Stimulated activated CD8-positive, alpha-beta memory T cell treated with anti-CD3 and anti-CD28 coated beads, Interleukin-7, amount 100 ng/mL, for 48 hours (primary cell): ENCODE data around the gene CACNA1G.

Experiments
- DNase-seq, 2 donors: peaks; one replicate each; pipeline ENCODE4 v3.0.0-alpha.2; 2020; ENCODE audit warnings: low read depth in 1 of 2; ENCODE audit errors: extremely low read depth in 1 of 2

Gene CACNA1G

DNA sequence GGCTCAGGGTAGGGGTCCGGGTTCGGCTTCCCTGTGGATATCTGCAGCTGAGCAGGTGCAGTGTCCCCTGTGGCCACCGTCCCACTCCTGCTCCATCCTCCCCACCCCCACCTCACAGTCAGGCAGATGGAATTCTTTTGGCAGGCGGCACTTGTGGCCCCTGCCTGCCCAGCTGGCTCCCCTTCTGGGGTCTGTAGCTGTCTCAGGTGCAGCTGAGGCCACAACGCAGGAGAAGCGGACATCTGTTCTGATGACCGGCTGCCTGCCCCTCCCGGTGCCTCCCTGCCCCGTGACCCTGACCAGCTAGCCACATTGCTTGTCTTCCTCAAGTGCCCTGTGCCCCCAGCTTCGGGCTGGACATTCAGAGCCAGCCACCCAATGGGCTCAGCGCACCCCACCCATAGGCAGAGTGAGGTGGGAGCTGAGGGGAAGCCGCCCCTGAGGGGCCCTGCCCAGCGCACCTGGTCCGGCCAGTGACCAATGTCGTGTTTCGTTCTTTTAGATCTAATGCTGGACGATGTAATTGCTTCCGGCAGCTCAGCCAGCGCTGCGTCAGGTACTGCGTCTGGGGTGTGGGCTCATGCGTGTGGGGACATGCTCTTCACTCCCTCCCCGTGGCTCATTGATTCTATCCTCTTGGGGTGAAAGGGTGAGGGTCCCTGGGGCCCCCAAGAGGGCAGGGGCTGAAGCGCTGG, 49.0 kb downstream of the CACNA1G start:
- no peak for DNase-seq

DNA sequence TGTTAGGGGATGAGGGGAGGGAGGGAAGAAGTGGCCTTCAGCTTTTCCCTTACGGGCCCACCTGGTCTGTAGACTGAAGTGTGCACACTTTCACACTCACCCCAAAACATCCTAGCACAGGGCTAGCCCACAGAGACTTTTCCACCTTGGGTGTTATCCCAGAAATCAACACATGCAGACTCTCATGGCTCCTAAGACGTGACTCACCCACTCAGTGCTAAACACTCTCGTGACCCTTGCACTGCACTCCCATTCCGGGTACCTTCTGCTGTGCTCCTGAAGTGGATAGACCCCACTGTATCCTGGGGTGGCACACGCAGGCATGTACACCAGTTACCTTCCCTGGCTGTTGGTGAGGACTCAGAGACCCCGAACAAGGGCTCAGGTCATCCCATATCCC, 51.1 kb downstream of the CACNA1G start:
- DNase-seq, result no peak

DNA sequence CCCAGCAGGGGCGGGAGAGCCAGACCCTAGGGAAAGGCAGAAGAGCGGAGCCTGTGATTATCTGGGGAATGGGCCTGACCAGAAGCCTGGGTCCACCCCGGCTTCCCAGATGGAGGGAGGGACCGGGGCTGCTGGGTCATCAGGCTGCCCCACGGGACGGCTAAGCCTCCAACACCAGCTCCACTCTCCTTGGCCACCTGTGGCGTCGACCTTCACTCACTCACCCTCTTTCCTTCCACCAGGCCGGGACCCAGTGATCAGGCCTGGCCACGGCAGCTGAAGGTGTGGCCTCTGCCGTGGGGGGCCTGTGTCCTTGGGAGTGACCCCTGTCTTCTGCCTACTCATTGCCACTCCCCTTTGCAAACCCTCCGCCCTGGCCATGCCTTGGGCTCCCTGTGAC, 51.8 kb downstream of the CACNA1G start:
- no peak for DNase-seq

DNA sequence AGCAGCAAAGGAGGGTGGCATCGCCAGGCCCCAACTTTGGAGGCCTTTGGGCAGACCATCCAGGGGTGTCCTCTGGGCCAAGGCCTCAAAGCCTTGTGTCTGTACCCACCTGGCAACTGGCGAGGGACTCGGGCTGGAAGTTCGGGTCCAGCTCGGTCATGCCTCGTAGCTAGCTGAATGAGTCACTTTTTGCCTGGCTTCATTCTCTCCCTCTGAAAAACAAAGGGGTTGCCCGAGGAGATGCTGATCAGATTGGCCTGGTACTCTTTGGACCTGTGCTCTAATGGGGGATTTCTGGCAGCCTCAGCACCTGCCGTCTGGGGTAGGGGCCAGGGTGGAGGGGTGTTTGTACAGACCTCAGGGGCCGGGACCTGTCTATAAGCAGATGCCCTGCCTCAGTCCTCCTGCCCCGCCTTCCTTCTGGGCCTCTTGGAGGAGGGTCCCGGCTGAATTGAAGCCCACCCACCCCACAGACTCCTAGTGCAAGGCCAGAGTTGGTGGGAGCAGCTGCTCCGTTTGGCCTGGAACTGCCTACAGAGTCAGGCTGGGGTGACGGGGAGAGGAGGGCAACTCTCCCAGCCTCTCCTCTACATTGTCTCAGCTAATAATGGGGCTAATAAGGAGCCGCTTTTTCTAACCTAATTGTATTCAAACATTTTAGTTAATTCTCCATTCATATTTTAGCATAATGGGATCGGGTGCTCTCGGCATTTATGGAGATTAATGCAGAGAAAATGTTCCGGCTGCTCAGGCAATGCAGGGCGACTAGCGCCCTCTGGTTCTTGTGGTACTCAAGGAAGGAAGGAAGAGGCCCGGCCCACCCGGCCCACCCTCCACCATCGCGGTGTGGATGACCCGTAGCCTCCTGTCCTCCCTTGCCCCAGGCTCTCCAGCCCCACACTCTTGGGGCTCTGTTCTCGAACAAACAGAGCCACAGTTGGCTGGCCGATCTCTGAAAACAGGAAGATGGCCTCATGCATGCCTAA, 52.8 kb downstream of the CACNA1G start:
- DNase-seq, result no peak

DNA sequence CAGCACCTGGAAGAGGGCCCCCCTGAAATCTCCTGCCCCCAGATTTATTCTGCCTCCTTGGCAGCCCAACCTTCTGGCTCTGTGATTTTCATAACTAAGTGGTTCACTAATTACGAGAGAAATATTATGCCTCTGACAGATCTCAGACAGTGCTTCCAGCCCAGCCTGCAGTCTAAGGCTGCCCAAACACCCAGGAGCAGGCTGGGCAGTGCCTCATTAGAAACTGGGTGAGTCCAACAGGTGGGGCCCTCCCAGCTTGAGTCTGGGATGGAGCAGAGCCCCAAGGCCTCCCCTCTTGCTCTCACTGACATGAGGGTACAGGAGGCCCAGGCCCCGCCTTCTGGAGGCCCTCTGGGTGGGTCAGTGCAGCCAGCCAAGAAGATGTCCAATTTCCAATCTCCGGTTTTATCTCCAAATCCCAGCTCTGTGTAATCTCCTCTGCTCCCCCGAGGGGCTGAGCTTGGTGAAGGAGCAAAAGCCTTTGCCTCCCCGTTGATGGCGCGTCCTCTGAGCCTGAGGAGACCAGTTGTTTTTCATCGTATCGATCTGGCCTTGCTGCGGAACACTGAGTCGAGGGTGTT, 54.0 kb downstream of the CACNA1G start:
- no peak for DNase-seq

DNA sequence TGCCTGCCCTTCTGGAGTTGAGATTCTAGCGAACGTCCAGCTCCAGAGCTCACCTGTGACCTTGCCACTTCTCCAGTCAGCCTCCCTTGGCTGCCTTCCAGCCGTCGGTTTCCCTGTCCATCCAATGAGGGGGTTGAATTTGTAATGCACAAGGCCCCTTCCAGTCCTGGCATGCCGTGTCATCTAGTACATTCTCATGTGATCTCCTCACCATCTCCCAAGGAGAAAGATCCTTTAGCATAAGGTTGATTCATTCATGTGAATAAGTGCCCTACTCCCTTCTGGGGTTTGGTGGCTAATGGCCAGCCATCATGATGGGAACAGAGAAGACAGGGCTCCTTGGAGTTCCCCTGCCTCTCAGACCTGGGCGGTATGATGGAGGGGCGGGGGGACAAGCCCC, 55.3 kb downstream of the CACNA1G start:
- DNase-seq, result no peak

DNA sequence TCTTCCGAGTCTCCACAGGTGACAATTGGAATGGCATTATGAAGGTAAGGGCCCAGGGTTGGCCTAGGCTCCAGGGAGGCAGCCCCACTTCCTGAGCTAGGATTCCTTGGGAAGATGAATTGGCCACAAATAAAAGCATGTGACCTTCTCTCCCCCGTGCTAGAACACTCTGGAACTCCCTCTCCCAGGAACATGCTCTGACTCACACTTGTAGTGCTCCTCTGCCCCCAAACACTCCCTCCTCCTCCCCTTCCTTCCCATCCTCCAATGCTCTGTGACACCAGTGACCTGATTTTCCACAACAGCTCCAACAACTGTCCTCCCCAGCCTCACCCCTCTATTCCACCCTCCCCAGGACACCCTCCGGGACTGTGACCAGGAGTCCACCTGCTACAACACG, 57.8 kb downstream of the CACNA1G start:
- DNase-seq, result no peak

DNA sequence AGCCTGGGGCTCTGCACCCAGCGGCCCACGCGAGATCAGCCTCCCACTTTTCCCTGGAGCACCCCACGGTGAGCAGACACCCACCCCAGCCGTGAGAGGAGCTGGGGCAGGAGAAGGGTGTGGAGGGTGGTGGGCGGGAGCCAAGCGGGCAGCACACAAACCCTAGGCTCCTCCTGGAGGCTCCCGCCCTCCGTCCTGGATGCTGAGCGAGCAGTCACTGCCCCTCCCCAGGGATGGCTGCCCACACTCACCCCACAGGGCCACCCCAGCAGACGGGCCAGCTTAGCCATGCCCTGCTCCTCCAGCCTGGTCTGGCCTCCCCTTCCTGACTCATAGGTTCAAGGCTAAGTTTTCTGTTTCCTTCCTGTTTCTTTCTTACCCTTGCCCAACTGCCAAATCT, 58.4 kb downstream of the CACNA1G start:
- no peak for DNase-seq

DNA sequence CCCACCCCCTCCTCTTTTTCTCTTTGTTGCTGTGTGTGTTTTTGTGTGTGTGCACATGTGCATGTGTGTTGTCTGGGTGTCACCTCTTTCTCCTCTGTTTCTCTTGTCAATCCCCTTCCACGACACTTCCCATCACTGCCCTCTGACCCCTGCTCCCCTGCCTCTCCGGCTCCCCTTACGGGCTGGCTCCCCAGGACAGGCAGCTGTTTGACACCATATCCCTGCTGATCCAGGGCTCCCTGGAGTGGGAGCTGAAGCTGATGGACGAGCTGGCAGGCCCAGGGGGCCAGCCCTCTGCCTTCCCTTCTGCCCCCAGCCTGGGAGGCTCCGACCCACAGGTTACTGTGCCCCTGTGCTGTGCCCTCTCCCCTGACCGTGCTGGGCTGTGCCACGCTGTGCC, 59.0 kb downstream of the CACNA1G start:
- no peak for DNase-seq

DNA sequence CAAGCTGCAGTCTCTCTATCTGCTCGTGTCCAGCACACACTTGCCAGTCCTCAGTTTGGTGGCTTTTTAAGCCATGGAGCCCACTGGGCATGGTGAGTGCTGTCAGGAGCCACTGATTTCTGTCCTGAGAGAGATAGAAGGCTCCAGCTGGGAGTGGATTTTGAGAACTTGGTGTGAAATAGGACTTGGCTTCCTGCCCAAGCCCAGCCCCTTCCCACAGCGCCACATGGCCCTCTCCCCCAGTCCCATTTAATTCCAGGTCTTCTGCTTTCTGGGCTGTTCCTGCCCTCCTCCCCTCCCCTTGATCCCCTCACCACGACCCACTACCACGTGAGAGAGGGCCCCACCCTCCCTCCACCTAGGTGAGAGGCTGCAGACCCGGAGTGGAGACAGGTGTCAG, 59.7 kb downstream of the CACNA1G start:
- no peak for DNase-seq

DNA sequence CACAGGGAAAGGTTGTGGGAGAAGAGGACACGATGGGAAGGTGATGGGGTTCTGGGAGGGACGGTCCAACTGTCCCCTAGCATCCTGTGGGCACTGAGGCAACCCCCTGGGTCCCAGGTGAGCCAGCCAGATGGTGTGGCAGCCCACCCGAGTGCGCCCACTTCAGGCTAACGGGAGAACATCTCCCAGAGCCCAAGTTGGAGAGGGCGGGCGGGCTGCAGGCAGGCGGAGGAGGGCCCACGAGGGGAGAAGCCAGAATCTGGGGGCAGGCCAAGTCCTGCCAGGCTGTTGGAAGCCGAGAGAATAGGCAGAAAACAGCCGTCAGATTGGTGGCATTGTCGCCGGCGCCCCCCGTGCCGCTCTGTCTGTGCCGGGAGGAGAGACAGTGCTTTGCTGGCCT, 60.3 kb downstream of the CACNA1G start:
- no peak for DNase-seq

DNA sequence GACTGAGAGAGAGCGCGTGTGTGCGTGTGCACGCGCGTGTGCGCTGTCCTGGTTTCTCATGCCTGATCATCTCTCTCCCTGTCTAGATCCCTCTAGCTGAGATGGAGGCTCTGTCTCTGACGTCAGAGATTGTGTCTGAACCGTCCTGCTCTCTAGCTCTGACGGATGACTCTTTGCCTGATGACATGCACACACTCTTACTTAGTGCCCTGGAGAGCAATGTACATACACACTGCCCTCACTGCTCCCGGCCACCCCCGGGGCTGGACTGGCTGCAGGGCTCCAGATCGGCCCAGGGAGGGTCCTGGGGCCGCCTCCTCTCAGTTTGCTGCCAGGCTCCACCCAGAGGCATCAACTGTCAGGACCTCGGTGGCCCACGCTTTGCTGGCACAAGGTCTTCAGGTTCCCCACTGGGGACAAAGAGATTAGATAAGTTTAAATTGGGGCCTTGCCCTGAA, 61.1 kb downstream of the CACNA1G start:
- no peak for DNase-seq

DNA sequence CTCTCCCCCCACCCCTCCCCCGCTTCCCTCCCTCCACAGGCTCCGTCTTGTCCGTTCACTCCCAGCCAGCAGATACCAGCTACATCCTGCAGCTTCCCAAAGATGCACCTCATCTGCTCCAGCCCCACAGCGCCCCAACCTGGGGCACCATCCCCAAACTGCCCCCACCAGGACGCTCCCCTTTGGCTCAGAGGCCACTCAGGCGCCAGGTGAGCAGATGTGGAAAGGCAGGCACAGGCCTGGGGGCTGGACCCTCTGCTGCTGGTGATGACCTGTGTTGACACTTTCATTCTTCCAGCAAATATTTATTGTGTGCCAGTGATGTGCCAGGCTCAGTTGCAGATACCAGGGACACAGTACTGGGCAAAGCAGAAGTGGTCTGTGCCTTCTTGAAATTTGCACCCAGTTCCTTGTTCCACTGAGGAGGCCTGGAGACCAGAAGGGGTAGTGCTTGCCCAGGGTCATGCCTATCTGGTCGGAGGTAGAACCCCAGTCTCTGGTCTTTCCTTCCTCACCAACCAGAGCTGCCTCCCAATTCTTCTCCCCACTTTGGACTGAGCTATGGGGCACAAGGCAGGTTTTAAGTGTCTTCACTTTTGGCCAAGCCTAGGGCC, 63.9 kb downstream of the CACNA1G start:
- DNase-seq, result no peak

DNA sequence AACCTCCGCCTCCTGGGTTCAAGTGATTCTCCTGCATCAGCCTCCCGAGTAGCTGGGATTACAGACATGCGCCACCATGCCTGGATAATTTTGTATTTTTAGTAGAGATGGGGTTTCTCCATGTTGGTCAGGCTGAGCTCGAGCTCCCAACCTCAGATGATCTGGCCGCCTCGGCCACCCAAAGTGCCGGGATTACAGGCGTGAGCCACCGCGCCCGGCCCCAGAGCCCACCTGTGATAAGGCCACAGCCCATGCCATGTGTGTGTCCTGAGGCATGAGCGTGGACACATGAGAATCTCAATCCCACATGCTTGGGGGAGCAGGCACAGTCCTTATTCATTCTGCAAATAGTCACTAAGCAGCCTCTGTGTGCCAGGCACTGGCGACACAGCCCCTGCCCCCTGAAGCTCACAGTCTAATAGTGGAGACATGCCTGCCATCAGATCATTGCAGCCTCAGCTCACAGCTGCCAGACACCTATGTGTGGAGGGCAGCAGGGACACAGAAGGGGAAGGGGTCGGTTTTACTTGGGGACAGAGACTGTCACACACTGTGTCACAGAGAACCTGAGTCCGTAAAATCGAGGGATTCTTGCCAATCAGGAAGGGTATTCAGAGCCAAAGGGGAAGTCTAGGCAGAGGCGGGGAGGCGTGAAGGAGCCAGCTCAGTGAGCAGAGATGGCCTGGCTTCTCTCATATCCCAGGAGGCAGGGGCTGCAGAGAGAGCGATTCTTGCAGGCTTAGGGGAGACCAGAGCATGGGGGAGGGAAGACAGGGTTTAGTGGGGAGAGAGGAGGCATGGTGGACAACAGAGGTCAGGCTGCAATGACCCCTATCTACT, 64.7 kb downstream of the CACNA1G start:
- DNase-seq, result no peak

DNA sequence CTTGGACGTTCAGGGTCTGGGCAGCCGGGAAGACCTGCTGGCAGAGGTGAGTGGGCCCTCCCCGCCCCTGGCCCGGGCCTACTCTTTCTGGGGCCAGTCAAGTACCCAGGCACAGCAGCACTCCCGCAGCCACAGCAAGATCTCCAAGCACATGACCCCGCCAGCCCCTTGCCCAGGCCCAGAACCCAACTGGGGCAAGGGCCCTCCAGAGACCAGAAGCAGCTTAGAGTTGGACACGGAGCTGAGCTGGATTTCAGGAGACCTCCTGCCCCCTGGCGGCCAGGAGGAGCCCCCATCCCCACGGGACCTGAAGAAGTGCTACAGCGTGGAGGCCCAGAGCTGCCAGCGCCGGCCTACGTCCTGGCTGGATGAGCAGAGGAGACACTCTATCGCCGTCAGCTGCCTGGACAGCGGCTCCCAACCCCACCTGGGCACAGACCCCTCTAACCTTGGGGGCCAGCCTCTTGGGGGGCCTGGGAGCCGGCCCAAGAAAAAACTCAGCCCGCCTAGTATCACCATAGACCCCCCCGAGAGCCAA, 65.6 kb downstream of the CACNA1G start:
- DNase-seq, result peak; percentile 32 to 37

DNA sequence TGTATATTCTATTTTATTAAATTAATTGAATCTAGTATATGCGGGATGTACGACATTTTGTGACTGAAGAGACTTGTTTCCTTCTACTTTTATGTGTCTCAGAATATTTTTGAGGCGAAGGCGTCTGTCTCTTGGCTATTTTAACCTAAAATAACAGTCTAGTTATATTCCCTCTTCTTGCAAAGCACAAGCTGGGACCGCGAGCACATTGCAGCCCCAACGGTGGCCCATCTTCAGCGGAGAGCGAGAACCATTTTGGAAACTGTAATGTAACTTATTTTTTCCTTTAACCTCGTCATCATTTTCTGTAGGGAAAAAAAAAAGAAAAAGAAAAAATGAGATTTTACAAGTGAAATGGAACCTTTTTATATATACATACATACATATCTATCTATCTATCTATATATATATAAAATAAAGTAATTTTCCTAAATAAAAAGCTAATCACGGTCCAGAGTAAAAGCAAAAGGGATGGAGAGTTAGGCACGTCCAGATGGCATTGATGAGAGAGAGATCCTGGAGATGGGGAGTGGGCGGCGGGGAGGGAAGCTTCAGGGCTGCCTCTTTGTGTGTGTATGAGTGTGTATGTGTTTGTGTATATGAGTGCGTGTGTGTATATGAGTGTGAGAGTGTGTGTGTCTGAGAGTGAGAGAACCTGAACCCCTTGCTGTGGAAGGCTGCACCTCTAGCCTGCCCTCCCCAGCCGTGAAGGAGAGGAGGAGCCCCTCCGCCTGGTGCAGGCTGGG, 66.7 kb downstream of the CACNA1G start:
- no peak for DNase-seq

DNA sequence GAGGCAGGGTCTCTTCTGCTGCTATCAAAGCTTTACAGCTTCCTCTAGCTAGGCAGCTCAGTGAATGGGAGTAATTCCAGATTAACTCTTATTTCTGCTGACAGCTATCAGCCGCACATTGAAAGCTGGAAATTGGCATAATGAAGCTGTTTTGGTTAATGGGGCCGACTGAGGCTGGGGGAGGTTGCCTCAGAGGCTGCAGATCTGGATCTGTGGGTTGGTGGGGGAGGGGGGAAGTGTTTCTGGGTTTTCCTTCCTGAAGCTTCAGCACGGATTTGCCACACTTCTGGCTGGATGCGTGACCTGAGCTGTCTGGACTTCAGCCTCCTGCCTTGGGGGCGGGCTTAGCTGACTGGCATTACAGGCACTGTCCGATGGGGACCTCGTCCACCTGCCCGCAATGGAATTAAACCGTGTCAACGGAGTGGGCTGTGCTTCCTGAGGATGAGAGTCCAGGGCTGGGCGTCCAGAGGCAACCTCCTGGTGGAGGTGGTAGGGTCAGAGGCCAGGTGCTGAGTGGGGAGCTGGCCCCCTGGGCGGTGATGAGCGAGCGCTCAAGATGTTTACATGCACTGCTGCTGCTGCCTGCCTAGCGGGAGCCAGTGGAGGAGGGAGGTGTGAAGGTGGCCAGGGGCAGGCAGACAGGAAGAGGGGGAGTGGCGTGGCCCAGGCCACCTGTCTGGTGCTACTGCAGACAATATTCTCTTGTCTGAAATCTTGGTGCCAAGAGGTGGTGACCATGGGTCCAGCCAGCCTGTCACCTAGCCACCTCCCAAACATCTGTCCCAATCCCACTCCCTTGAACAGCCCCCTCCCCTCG, 67.5 kb downstream of the CACNA1G start:
- no peak for DNase-seq

DNA sequence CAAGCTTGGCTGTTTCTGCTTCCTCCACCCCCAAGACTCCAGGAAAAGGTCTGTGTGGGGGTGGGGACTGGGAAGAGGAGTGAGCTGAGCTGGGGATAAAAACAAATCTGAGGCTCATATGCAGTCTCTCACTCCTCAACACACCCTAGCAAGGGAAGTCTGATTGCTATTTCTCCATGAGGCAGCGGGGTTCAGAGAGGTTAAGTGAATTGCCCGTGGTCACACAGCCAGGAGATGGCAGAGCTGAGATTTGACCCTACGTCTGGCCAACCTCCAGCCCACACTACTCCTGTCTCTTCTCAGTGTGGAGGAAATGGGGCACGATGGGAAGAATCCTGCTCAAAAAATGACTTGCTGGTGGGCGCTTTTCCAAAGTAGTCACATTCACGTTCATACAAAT, 69.4 kb downstream of the CACNA1G start:
- no peak for DNase-seq
